Upper lobe of right lung (tissue), 1 donor: ENCODE measurements around the gene KCND3. TPM values are rescaled to one million over a fixed set of nuclear protein-coding genes. Genes with fewer than 3 reads are reported as not detected.
A peak's percentile ranks its signal among the peaks of the same experiment; 100 is the strongest.

ENCODE experiments used
- ATAC-seq: fragments of 200-7000 bp; cut with Tn5 transposase; one replicate; pipeline ENCODE4 v1.9.1; 2020; ENCODE audit warnings: mild to moderate bottlenecking, moderate library complexity
- DNase-seq: peaks from one replicate; pipeline ENCODE4 v3.0.0-alpha.2; 2020
- H3K27ac ChIP-seq: fragments of 200-600 bp; one replicate; pipeline ENCODE4 v1.8.0; 2022
- H3K27me3 ChIP-seq: fragments of 200-600 bp; one replicate; pipeline ENCODE4 v1.8.0; 2022; ENCODE audit warnings: mild to moderate bottlenecking
- H3K36me3 ChIP-seq: fragments of 200-600 bp; one replicate; pipeline ENCODE4 v1.8.0; 2022
- H3K4me1 ChIP-seq: fragments of 200-600 bp; one replicate; pipeline ENCODE4 v1.8.0; 2022
- H3K4me3 ChIP-seq: fragments of 200-600 bp; one replicate; pipeline ENCODE4 v1.8.0; 2022; ENCODE audit warnings: mild to moderate bottlenecking
- H3K9me3 ChIP-seq: fragments of 200-600 bp; one replicate; pipeline ENCODE4 v1.8.0; 2022
- CTCF ChIP-seq: fragments of 200-600 bp; IDR thresholded peaks from one replicate; pipeline ENCODE4 v1.8.0; 2022; ENCODE audit warnings: antibody characterized with exemption
- intact Hi-C: fragments of 100-400 bp; cut with DNase I; formaldehyde crosslinking; loops from one replicate; pipeline ENCODE4 v1.11.0; 2022
- total RNA-seq: library from RNA; stranded (reverse); fragmentation: NEBNext Ultra II Directional; extraction: Animal tissue kit (Norgen Biotek cat#: 25700); gene quantifications from one replicate; pipeline ENCODE4 v1.2.1, GENCODE V29; 2021
- donor health status: DM: no; HTN: yes; CAD: no; lungs with severe emphysema.

KCND3 gene
- total RNA-seq, 1 donor from 2014 or later: 6.3 TPM

GRCh38 chr1:111756124-111756513, 233.3 kb downstream of the KCND3 start:
- Histone ChIP-seq H3K27ac (peak overlapping the region; percentile 94), H3K4me3 (peak overlapping the region; percentile 97), H3K27me3 (no peaks in the 10 kb centered on the region), H3K9me3 (no peaks in the 10 kb centered on the region), H3K4me1 (peaks cover 16% of the 10 kb centered on the region), H3K36me3 (peaks cover 34% of the 10 kb centered on the region)
- intact Hi-C loops: loop anchor here (10.0 kb wide), 1 partner anchor 271 kb away; no protein-coding TSS in a partner anchor
- DNase-seq: no peak
- no peak for TF ChIP-seq CTCF
- ATAC-seq: peak; percentile 26

DNA sequence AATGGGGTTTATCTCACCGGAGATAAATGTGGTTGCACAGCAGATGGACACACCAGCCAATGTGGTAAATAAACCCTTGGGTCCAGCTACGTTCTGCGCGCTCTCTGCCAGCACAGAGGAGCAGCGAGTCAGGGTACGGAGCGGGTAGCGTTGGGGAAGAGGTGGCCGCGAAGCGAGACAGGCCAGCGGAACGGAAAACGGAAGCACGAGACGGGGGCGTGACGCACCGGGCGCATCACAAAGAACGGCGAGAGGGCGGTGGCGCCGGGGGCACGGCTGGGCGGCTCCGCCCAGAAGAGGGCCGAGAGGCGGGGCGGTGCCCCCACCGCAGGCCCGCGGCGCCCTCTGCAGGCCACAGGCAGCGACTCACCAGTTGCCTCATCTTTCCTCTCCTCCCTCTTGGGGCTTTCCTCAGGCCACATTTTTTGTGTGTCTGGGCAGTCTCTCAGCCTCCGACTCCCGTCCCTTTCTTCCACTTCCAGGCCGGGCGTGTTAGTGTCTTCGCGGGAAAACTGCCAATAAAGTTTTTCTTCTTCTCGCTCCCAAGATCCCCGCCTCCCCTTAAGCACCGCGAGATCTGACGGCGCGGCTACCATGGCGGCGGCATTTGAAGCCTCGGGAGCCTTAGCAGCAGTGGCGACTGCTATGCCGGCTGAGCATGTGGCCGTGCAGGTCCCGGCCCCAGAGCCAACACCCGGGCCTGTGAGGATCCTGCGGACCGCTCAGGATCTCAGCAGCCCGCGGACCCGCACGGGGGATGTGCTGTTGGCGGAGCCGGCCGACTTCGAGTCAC, 233.9 kb downstream of the KCND3 start, which contains the start of gene DDX20:
Gene DDX20 (plus strand): TSS at position 571 of the 793 bp plus-strand sequence. CDS start 24 bp downstream, at position 595.
- Histone ChIP-seq H3K27ac (peak within 1 kb of the TSS; percentile 94), H3K27me3 (no peaks in the 10 kb centered on the region), H3K4me1 (peaks cover 16% of the 10 kb centered on the region), H3K4me3 (peak within 1 kb of the TSS; percentile 97), H3K36me3 (peaks cover 29% of the 10 kb centered on the region), H3K9me3 (no peaks in the 10 kb centered on the region)
- TF ChIP-seq CTCF: peak; percentile 86
- ATAC-seq (peak; percentile 99), DNase-seq (peak; percentile 97)
- intact Hi-C loops: loop anchor here (10.0 kb wide), 1 partner anchor 271 kb away; no protein-coding TSS in a partner anchor

GRCh38 chr1:111754984-111755330, 234.5 kb downstream of the KCND3 start:
- peak; percentile 3 for ATAC-seq
- H3K36me3 ChIP-seq: peaks cover 23% of the 10 kb centered on the region
- intact Hi-C loops: loop anchor here (10.0 kb wide), 1 partner anchor 270 kb away; no protein-coding TSS in a partner anchor
- peaks cover 16% of the 10 kb centered on the region for H3K4me1 ChIP-seq
- H3K27ac ChIP-seq: peak overlapping the region; percentile 94
- peak; percentile 71 for DNase-seq
- no peaks in the 10 kb centered on the region for H3K27me3 ChIP-seq
- H3K9me3 ChIP-seq: no peaks in the 10 kb centered on the region
- H3K4me3 ChIP-seq: peak overlapping the region; percentile 97
- TF ChIP-seq CTCF: no peak

DNA sequence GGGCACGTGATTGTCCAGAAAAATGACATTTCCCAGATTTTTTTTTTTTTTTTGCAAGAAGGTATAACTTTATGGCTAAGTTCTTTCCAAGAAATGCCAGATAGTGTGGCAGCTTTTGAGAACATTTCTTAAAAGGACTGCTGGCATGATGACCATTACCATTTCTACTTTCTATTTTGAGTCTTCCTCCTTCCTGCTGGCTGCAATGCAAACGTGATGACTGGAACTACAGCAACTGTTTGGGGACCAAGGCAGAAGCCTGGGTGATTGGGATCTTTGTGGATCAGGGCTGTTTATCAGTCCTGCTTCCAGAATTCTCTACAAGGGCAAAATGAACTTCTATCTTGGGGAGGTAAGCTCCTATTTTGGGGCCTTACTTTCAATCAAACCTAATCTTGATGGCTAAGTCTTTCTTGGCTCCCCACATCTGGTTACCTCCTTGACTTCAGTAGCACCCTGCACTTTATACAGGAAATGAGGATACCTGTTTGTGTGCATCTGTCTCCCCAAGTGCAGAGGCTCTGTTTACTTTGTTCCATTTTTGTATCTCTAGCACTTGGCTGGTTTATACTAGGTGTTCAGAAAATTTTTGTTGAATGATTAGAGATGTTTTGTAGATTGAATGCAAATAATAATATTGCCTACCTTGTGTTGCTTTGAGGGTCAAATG, 237.4 kb downstream of the KCND3 start:
- H3K36me3 ChIP-seq: no peaks in the 10 kb centered on the region
- no peak overlapping the region for H3K4me3 ChIP-seq
- no peaks in the 10 kb centered on the region for H3K9me3 ChIP-seq
- DNase-seq (no peak), ATAC-seq (no peak)
- intact Hi-C loops: loop anchor here (10.0 kb wide), 1 partner anchor 267 kb away; no protein-coding TSS in a partner anchor
- no peak overlapping the region for H3K27ac ChIP-seq
- H3K4me1 ChIP-seq: peaks cover 7% of the 10 kb centered on the region
- H3K27me3 ChIP-seq: no peaks in the 10 kb centered on the region
- no peak for TF ChIP-seq CTCF

DNA sequence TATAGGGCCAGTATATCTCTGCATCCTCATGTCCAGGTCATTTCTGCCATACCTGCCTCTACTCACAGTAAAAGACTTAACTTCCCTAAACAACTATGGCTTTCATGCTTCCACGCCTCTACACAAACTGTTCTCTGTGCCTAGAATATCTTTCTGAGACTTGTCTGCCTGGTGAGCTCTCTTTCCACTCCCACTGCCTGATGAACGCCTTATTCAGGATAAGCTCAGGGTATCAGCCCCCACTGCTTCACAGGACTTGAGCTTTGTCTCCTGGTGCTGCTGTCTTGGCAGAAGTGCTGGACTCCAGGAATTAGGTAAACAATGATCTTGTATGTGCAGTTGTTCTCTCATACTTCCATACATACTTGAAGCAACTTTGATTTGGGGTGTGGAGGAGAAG, 238.6 kb downstream of the KCND3 start:
- H3K27ac ChIP-seq: no peak overlapping the region
- no peaks in the 10 kb centered on the region for H3K4me1 ChIP-seq
- no peaks in the 10 kb centered on the region for H3K9me3 ChIP-seq
- no peaks in the 10 kb centered on the region for H3K27me3 ChIP-seq
- ATAC-seq (no peak), DNase-seq (no peak)
- no peak for TF ChIP-seq CTCF
- H3K36me3 ChIP-seq: no peaks in the 10 kb centered on the region
- intact Hi-C loops: loop anchor here (10.0 kb wide), 1 partner anchor 266 kb away; no protein-coding TSS in a partner anchor
- H3K4me3 ChIP-seq: no peak overlapping the region
